ENCODE results near the gene UBE2G1.

DNA sequence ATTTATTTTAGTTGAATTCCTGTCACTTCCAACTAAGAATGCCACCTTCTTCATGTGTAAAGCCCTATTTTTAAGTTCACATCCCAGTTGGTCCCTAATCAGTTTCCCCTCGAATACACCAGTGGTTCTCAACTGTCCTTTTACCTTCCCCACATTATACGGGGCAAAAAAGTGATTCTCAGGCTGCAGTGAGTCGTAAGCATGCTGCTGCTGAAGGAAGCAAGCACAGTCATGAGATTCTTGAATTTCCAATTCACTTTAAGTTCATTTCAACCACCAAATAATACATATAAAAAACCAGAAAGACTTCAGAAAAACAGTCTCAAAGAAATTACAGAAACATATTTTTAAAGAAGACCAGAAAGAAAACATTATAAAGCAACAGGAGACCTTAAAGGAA lies 47.9 kb downstream of the UBE2G1 start:
- no peak for TF ChIP-seq GTF2F1 (IDR thresholded peaks at IDR 0.05; ENCODE audit: low read length)
- no peak for TF ChIP-seq U2AF1 (optimal IDR thresholded peaks at IDR 0.05; ENCODE audit: low read depth, low read length)
- TF ChIP-seq ZSCAN25 (CRISPR knock-in tag; IDR thresholded peaks at IDR 0.05): no peak
- TF ChIP-seq ZSCAN30 (CRISPR knock-in tag; IDR thresholded peaks at IDR 0.05): no peak
- TF ChIP-seq, protein P1, sequence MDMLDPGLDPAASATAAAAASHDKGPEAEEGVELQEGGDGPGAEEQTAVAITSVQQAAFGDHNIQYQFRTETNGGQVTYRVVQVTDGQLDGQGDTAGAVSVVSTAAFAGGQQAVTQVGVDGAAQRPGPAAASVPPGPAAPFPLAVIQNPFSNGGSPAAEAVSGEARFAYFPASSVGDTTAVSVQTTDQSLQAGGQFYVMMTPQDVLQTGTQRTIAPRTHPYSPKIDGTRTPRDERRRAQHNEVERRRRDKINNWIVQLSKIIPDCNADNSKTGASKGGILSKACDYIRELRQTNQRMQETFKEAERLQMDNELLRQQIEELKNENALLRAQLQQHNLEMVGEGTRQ (IDR thresholded peaks at IDR 0.05; ENCODE audit: low read depth, low read length): no peak
- TF ChIP-seq, protein P1 (CRISPR knock-in tag; IDR thresholded peaks at IDR 0.05; ENCODE audit: borderline replicate concordance): no peak
- no peak for TF ChIP-seq CREB1 (IDR thresholded peaks at IDR 0.05)
- no peak for TF ChIP-seq CREB1 (CRISPR knock-in tag; IDR thresholded peaks at IDR 0.05)
- no peak for TF ChIP-seq RNF2 (conservative IDR thresholded peaks at IDR 0.05; ENCODE audit: low read depth)

All from HepG2 (cell line).